ENCODE results near the gene ADAMTS6. TPM values are rescaled to one million over a fixed set of nuclear protein-coding genes. Genes with fewer than 3 reads are reported as not detected.
"Not testable (repeated sequence)": the region's sequence is repeated elsewhere in the genome, so short reads cannot be mapped to it uniquely, and the experiment has no call there.

ADAMTS6 gene
- total RNA-seq, 2 experiments from 2014 or later: 0.86 to 0.93 TPM

DNA sequence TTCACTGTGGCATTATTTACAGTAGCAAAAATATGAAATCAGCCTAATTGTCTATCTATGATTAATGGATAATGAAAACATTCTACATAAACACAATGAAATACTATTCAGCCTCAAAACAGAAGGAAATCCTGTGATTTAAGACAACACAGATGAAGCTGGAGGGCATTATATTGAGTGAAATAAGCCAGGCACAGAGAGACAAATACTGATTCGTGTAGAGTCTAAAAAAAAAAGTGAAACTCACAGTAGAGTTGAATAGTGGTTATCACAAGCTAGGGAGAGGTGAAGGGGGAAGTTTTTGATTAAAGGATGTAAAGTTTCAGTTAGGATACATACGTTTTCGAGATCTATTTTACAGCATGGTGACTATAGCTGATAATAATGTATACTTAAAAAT, 122.2 kb downstream of the ADAMTS6 start:
- peaks cover 3% of the 10 kb centered on the region for H3K27me3 Mint-ChIP-seq (ENCODE audit: low read depth)
- no peak overlapping the region for H3K27ac Mint-ChIP-seq
- no peaks in the 10 kb centered on the region for H3K4me1 Mint-ChIP-seq (ENCODE audit: low read depth)
- no peak for DNase-seq
- H3K36me3 Mint-ChIP-seq (ENCODE audit: low read depth): no peaks in the 10 kb centered on the region
- no peaks in the 10 kb centered on the region for H3K9me3 Mint-ChIP-seq
- H3K4me3 Mint-ChIP-seq: no peak overlapping the region
- CTCF ChIA-PET: no interaction called here
- intact Hi-C loops (cut with micrococcal nuclease): no loop called here

- no peak overlapping the region for H3K4me3 Mint-ChIP-seq
- intact Hi-C loops (cut with micrococcal nuclease): no loop called here
- H3K9me3 Mint-ChIP-seq: no peaks in the 10 kb centered on the region
- H3K27me3 Mint-ChIP-seq (ENCODE audit: low read depth): peaks cover 3% of the 10 kb centered on the region
- H3K36me3 Mint-ChIP-seq (ENCODE audit: low read depth): no peaks in the 10 kb centered on the region
- CTCF ChIA-PET: no interaction called here
- H3K27ac Mint-ChIP-seq: no peak overlapping the region
- no peaks in the 10 kb centered on the region for H3K4me1 Mint-ChIP-seq (ENCODE audit: low read depth)
- no peak for DNase-seq
Measured at GRCh38 chr5:65356274-65356673, 125.4 kb downstream of the ADAMTS6 start.

DNA sequence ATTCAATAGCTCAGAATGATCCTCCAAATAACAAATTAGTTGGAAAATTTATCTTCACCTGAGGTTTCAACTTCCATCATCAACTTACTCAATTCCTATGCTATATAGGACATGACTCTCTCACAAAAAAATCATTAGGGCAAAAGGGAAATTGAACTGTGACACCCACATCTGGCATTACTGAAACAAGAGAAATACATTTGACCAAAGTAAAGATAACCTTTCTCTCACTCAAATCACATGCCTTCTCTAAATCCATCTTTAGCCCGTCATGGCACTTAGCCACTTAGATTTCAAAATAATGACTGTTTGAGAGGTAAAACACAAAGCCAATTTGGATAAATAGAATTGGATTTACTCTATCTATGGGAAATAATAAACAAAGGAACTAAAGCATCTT, 126.4 kb downstream of the ADAMTS6 start:
- Mint-ChIP-seq H3K36me3 (ENCODE audit: low read depth) (no peaks in the 10 kb centered on the region), H3K4me1 (ENCODE audit: low read depth) (no peaks in the 10 kb centered on the region), H3K27me3 (ENCODE audit: low read depth) (peaks cover 3% of the 10 kb centered on the region), H3K27ac (no peak overlapping the region), H3K4me3 (no peak overlapping the region), H3K9me3 (no peaks in the 10 kb centered on the region)
- CTCF ChIA-PET: no interaction called here
- DNase-seq: no peak
- intact Hi-C loops (cut with micrococcal nuclease): no loop called here

GRCh38 chr5:65341835-65342234, 139.9 kb downstream of the ADAMTS6 start:
- Mint-ChIP-seq H3K27me3 (ENCODE audit: low read depth) (no peaks in the 10 kb centered on the region), H3K4me1 (ENCODE audit: low read depth) (no peaks in the 10 kb centered on the region), H3K9me3 (peaks cover 31% of the 10 kb centered on the region), H3K27ac (no peak overlapping the region), H3K36me3 (ENCODE audit: low read depth) (peaks cover 4% of the 10 kb centered on the region), H3K4me3 (no peak overlapping the region)
- CTCF ChIA-PET: no interaction called here
- intact Hi-C loops (cut with micrococcal nuclease): no loop called here
- no peak for DNase-seq

DNA sequence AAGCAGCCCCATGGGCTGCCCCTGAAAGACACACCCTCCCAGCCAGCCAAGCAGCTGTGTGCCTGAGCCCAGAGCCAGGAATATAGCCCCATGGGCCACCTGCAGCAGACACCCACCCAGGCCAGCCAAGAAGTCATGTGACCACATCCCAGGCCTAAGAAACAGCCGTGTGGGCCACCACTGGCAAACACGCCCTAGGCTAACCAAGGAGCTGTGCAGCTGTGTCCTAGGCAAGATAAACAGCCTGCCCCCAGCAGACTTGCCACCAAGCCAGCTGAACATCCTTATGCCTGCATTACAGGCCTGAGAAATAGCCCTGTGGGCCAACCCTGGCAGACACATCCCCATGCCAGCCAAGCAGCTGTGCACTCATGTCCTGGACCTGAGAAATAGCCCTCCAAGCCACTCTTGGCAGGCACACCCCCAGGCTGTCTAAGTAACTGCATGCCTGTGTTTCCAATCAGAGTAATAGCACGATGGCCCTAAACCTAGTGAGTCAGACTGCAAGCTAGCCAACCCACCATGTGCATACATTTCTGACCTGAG, 143.0 kb downstream of the ADAMTS6 start:
- Mint-ChIP-seq H3K27me3 (ENCODE audit: low read depth) (peaks cover 3% of the 10 kb centered on the region), H3K4me1 (ENCODE audit: low read depth) (no peaks in the 10 kb centered on the region), H3K27ac (no peak overlapping the region), H3K9me3 (peaks cover 31% of the 10 kb centered on the region), H3K4me3 (no peak overlapping the region), H3K36me3 (ENCODE audit: low read depth) (peaks cover 4% of the 10 kb centered on the region)
- CTCF ChIA-PET: no interaction called here
- no peak for DNase-seq
- intact Hi-C loops (cut with micrococcal nuclease): no loop called here

DNA sequence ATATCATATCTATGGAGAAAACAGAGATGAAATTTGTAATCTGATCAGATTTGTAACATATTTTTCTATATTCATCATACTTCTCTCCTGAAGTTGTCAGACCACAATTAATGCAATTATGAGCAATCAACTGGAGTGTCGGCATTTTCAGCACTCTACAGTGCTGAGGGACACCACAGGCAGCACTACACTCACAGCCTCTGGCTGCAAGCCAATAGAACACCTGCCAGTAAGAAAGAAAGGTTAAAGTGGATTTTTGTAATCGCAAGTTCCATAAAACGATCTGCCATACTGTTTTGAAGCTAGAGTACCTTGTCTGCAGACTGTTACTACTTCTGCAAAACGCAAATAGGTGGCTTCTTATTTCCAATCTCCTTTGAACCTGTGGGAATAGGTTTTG, 147.6 kb downstream of the ADAMTS6 start:
- H3K27me3 Mint-ChIP-seq (ENCODE audit: low read depth): peaks cover 3% of the 10 kb centered on the region
- DNase-seq: no peak
- intact Hi-C loops (cut with micrococcal nuclease): no loop called here
- no peak overlapping the region for H3K27ac Mint-ChIP-seq
- peaks cover 2% of the 10 kb centered on the region for H3K9me3 Mint-ChIP-seq
- CTCF ChIA-PET: no interaction called here
- H3K4me1 Mint-ChIP-seq (ENCODE audit: low read depth): no peaks in the 10 kb centered on the region
- H3K36me3 Mint-ChIP-seq (ENCODE audit: low read depth): no peaks in the 10 kb centered on the region
- no peak overlapping the region for H3K4me3 Mint-ChIP-seq

DNA sequence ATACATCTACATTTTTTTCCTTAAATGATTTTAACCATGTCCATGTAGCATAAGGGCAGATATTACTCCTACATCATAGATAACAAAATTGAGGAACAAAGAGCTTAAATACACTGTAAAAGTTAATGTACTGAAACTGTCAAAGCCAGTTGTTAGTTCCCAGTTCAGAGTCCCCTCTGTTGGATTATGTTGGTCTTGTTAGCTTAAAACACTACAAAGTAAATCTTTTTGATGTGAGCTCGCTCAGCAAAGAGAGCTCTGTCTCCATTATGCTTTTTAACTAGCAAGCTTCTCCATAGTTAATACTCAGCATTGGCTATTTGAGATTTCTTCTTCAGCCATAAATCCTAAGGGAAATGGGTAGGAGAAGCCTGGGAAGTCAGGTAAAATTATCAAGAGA, 149.1 kb downstream of the ADAMTS6 start:
- CTCF ChIA-PET: interaction anchor here (0.7 kb wide), 1 partner anchor 175 kb away, joined by 3 read pairs; no protein-coding TSS in a partner anchor
- Mint-ChIP-seq H3K27me3 (ENCODE audit: low read depth) (peaks cover 3% of the 10 kb centered on the region), H3K36me3 (ENCODE audit: low read depth) (no peaks in the 10 kb centered on the region), H3K9me3 (no peaks in the 10 kb centered on the region), H3K27ac (no peak overlapping the region), H3K4me1 (ENCODE audit: low read depth) (no peaks in the 10 kb centered on the region), H3K4me3 (no peak overlapping the region)
- intact Hi-C loops (cut with micrococcal nuclease): no loop called here
- DNase-seq: no peak

- CTCF ChIA-PET: no interaction called here
- DNase-seq: no peak
- Mint-ChIP-seq H3K36me3 (ENCODE audit: low read depth) (no peaks in the 10 kb centered on the region), H3K27me3 (ENCODE audit: low read depth) (peaks cover 3% of the 10 kb centered on the region), H3K27ac (no peak overlapping the region), H3K9me3 (no peaks in the 10 kb centered on the region), H3K4me3 (no peak overlapping the region), H3K4me1 (ENCODE audit: low read depth) (no peaks in the 10 kb centered on the region)
- intact Hi-C loops (cut with micrococcal nuclease): no loop called here
Measured at GRCh38 chr5:65329266-65329665, 152.5 kb downstream of the ADAMTS6 start.

GRCh38 chr5:65327582-65327981, 154.1 kb downstream of the ADAMTS6 start:
- H3K4me1 Mint-ChIP-seq (ENCODE audit: low read depth): no peaks in the 10 kb centered on the region
- CTCF ChIA-PET: no interaction called here
- H3K27ac Mint-ChIP-seq: no peak overlapping the region

GRCh38 chr5:65326922-65327321, 154.8 kb downstream of the ADAMTS6 start:
- no peak for DNase-seq
- Mint-ChIP-seq H3K9me3 (no peaks in the 10 kb centered on the region), H3K27me3 (ENCODE audit: low read depth) (no peaks in the 10 kb centered on the region), H3K27ac (no peak overlapping the region), H3K4me1 (ENCODE audit: low read depth) (no peaks in the 10 kb centered on the region), H3K36me3 (ENCODE audit: low read depth) (no peaks in the 10 kb centered on the region), H3K4me3 (no peak overlapping the region)
- intact Hi-C loops (cut with micrococcal nuclease): no loop called here
- CTCF ChIA-PET: no interaction called here

More at GRCh38 chr5:65327582-65327981, 154.1 kb downstream of the ADAMTS6 start:
- H3K36me3 Mint-ChIP-seq (ENCODE audit: low read depth): no peaks in the 10 kb centered on the region
- H3K9me3 Mint-ChIP-seq: no peaks in the 10 kb centered on the region
- H3K27me3 Mint-ChIP-seq (ENCODE audit: low read depth): no peaks in the 10 kb centered on the region
- no peak for DNase-seq
- intact Hi-C loops (cut with micrococcal nuclease): no loop called here
- H3K4me3 Mint-ChIP-seq: no peak overlapping the region

GRCh38 chr5:65324226-65324625, 157.5 kb downstream of the ADAMTS6 start:
- Mint-ChIP-seq H3K9me3 (no peaks in the 10 kb centered on the region), H3K4me3 (no peak overlapping the region), H3K27ac (no peak overlapping the region), H3K4me1 (ENCODE audit: low read depth) (no peaks in the 10 kb centered on the region), H3K36me3 (ENCODE audit: low read depth) (no peaks in the 10 kb centered on the region), H3K27me3 (ENCODE audit: low read depth) (no peaks in the 10 kb centered on the region)
- intact Hi-C loops (cut with micrococcal nuclease): no loop called here
- CTCF ChIA-PET: interaction anchor here (0.6 kb wide), 1 partner anchor 63 kb away, joined by 3 read pairs; no protein-coding TSS in a partner anchor
- DNase-seq: no peak

DNA sequence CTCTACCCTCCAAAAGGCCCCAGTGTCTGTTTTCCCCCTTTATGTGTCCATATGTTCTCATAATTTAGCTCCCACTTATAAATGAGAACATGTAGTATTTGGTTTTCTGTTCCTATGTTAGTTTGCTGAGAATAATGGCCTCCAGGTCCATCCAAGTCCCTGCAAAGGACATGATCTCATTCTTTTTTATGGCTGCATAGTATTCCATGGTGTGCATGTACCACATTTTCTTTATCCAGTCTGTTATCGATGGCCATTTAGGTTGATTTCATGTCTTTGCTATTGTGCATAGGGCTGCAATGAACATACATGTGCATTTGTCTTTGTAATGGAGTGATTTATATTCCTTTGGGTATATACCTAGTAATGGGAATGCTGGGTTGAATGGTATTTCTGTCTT, 161.0 kb downstream of the ADAMTS6 start:
- CTCF ChIA-PET; intact Hi-C loops (cut with micrococcal nuclease): not testable (repeated sequence)

DNA sequence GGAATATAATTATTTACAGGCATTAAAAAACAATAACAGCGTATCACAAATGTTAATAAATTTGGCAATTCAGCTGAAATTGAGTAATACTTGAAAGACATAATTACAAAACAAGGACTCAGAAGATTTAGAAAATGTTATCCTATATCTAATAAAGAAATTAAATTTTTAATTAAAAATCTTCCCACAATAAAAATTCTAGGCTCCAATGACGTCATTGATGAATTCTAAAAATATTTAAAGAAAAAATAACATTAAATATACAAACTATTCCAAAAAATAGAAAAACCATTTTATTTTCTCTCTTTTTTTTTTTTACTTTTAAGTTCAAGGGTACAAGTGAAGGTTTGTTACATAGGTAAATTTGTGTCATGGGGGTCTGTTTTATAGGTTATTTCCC, 161.5 kb downstream of the ADAMTS6 start:
- intact Hi-C loops (cut with micrococcal nuclease): no loop called here
- Mint-ChIP-seq H3K9me3 (no peaks in the 10 kb centered on the region), H3K36me3 (ENCODE audit: low read depth) (no peaks in the 10 kb centered on the region), H3K27me3 (ENCODE audit: low read depth) (no peaks in the 10 kb centered on the region), H3K4me3 (no peak overlapping the region), H3K27ac (no peak overlapping the region), H3K4me1 (ENCODE audit: low read depth) (no peaks in the 10 kb centered on the region)
- CTCF ChIA-PET: no interaction called here
- DNase-seq: no peak

More for the DNA sequence above, 161.0 kb downstream of the ADAMTS6 start:
- H3K4me3 Mint-ChIP-seq; H3K4me1 Mint-ChIP-seq (ENCODE audit: low read depth); H3K27me3 Mint-ChIP-seq (ENCODE audit: low read depth); H3K9me3 Mint-ChIP-seq; H3K36me3 Mint-ChIP-seq (ENCODE audit: low read depth); H3K27ac Mint-ChIP-seq; DNase-seq: not testable (repeated sequence)

DNA sequence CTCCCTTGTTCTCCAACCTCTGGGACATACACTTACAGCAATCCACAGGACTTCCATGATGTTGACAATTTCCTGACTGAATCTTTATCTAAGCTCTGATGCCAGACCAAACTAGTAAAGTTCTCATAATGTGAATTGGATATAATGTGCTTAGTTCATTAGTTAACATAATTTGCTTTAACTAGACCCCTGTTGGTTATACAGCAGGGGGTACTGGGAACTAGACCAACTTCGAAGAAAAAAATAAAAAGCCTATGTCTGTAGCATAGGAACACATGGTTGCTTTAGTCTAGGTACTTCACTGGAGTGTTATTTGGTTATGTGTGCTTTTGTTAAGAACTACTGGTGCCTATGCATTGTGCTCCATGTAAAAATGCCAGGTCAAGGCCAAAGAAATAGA, 173.8 kb downstream of the ADAMTS6 start:
- H3K27ac Mint-ChIP-seq: no peak overlapping the region
- H3K9me3 Mint-ChIP-seq: no peaks in the 10 kb centered on the region
- intact Hi-C loops (cut with micrococcal nuclease): no loop called here
- H3K27me3 Mint-ChIP-seq (ENCODE audit: low read depth): no peaks in the 10 kb centered on the region
- H3K4me3 Mint-ChIP-seq: no peak overlapping the region
- CTCF ChIA-PET: no interaction called here
- DNase-seq: no peak
- H3K4me1 Mint-ChIP-seq (ENCODE audit: low read depth): no peaks in the 10 kb centered on the region
- H3K36me3 Mint-ChIP-seq (ENCODE audit: low read depth): no peaks in the 10 kb centered on the region

Measured in activated naive CD4-positive, alpha-beta T cell treated with anti-CD3 and anti-CD28 coated beads for 36 hours (primary cell).